ENCODE results near the gene CSNK1G1.

The CSNK1G1 gene

GRCh38 chr15:64156652-64157331 lies 199.2 kb downstream of the CSNK1G1 start:
- no peak overlapping the region for H3K4me3 ChIP-seq (ENCODE audit: low read depth, low read length)
- TF ChIP-seq MAX (IDR thresholded peaks at IDR 0.05; ENCODE audit: low read depth, low read length) = no peak
- TF ChIP-seq POLR2A (IDR thresholded peaks at IDR 0.05; ENCODE audit: extremely low read depth, insufficient read length) = no peak
- no peak for TF ChIP-seq MYC (IDR thresholded peaks at IDR 0.05; ENCODE audit: low read depth, low read length)
- no peak for TF ChIP-seq CTCF (IDR thresholded peaks at IDR 0.05; ENCODE audit: low read depth, low read length)
- no peak for DNase-seq (ENCODE audit: low read depth)

- TF ChIP-seq MAX (IDR thresholded peaks at IDR 0.05; ENCODE audit: low read depth, low read length) (no peak), MYC (IDR thresholded peaks at IDR 0.05; ENCODE audit: low read depth, low read length) (no peak), CTCF (IDR thresholded peaks at IDR 0.05; ENCODE audit: low read depth, low read length) (no peak), POLR2A (IDR thresholded peaks at IDR 0.05; ENCODE audit: extremely low read depth, insufficient read length) (no peak)
- no peak overlapping the region for H3K4me3 ChIP-seq (ENCODE audit: low read depth, low read length)
- no peak for DNase-seq (ENCODE audit: low read depth)
These were observed 199.9 kb downstream of the CSNK1G1 start for GRCh38 chr15:64155802-64156651.

GRCh38 chr15:64153480-64154367 lies 202.2 kb downstream of the CSNK1G1 start:
- peak; percentile 92 for DNase-seq (ENCODE audit: low read depth)
- TF ChIP-seq MYC (IDR thresholded peaks at IDR 0.05; ENCODE audit: low read depth, low read length) = peak; percentile 76
- peak; percentile 25 for TF ChIP-seq POLR2A (IDR thresholded peaks at IDR 0.05; ENCODE audit: extremely low read depth, insufficient read length)
- peak; percentile 77 for TF ChIP-seq MAX (IDR thresholded peaks at IDR 0.05; ENCODE audit: low read depth, low read length)
- peak; percentile 95 for TF ChIP-seq CTCF (IDR thresholded peaks at IDR 0.05; ENCODE audit: low read depth, low read length)
- no peak overlapping the region for H3K4me3 ChIP-seq (ENCODE audit: low read depth, low read length)

- H3K4me3 ChIP-seq (ENCODE audit: low read depth, low read length) = no peak overlapping the region
- DNase-seq (ENCODE audit: low read depth) = no peak
- TF ChIP-seq MAX (IDR thresholded peaks at IDR 0.05; ENCODE audit: low read depth, low read length) = no peak
- no peak for TF ChIP-seq MYC (IDR thresholded peaks at IDR 0.05; ENCODE audit: low read depth, low read length)
- TF ChIP-seq CTCF (IDR thresholded peaks at IDR 0.05; ENCODE audit: low read depth, low read length) = no peak
- TF ChIP-seq POLR2A (IDR thresholded peaks at IDR 0.05; ENCODE audit: extremely low read depth, insufficient read length) = no peak
These were observed 203.2 kb downstream of the CSNK1G1 start for GRCh38 chr15:64152507-64153387.

All from NB4 (cell line).